K562 (cell line): ENCODE results near the gene HSPA2.

Experiments
- HDAC3 ChIP-seq: fragments of 450-650 bp; IDR thresholded peaks from 2 replicates; pipeline ENCODE4 v1.6.1; 2018; ENCODE audit warnings: borderline replicate concordance, mild to moderate bottlenecking, moderate library complexity; ENCODE audit not compliant: partially characterized antibody
- POLR2AphosphoS5 ChIP-seq: IDR thresholded peaks from 2 replicates; pipeline ENCODE4 v1.6.1; 2011; ENCODE audit warnings: mild to moderate bottlenecking, low read depth, low read length, moderate library complexity; ENCODE audit not compliant: control insufficient read depth, insufficient read depth
- TF ChIP-seq, protein P1 (sequence below), 3 experiments: IDR thresholded peaks in 2 of 3; conservative IDR thresholded peaks in 1 of 3; 2 replicates each; pipeline ENCODE4 v1.5.1; 2011 to 2012; ENCODE audit warnings: low read length in 3 of 3, mild to moderate bottlenecking in 3 of 3, control low read depth in 2 of 3, improper control_type of control experiment in 1 of 3, inconsistent platforms in 1 of 3, low read depth in 1 of 3, mixed read lengths in 1 of 3, moderate library complexity in 1 of 3; ENCODE audit not compliant: insufficient read depth in 2 of 3

DNA sequence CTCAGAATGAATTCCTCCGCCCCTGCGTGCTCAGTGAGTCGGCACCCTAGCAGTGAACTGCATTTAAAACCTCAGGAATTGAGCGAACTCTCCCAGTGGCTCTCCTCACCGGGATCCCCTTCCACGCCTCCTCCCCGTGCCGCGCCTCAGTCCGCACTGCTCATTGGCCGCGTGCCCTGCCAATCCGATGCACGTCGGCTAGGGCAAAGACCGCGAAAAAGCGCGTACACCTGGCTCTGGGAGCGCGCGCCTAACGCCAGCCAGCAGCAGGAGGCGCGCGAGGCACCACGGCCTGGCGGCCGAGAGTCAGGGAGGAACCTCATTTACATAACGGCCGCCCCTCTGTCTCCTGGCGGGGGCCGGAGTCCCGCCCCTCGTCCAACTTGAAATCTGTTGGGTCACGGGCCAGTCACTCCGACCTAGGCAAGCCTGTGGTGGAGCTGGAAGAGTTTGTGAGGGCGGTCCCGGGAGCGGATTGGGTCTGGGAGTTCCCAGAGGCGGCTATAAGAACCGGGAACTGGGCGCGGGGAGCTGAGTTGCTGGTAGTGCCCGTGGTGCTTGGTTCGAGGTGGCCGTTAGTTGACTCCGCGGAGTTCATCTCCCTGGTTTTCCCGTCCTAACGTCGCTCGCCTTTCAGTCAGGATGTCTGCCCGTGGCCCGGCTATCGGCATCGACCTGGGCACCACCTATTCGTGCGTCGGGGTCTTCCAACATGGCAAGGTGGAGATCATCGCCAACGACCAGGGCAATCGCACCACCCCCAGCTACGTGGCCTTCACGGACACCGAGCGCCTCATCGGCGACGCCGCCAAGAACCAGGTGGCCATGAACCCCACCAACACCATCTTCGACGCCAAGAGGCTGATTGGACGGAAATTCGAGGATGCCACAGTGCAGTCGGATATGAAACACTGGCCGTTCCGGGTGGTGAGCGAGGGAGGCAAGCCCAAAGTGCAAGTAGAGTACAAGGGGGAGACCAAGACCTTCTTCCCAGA, at the start of gene HSPA2:
- TF ChIP-seq, protein P1, sequence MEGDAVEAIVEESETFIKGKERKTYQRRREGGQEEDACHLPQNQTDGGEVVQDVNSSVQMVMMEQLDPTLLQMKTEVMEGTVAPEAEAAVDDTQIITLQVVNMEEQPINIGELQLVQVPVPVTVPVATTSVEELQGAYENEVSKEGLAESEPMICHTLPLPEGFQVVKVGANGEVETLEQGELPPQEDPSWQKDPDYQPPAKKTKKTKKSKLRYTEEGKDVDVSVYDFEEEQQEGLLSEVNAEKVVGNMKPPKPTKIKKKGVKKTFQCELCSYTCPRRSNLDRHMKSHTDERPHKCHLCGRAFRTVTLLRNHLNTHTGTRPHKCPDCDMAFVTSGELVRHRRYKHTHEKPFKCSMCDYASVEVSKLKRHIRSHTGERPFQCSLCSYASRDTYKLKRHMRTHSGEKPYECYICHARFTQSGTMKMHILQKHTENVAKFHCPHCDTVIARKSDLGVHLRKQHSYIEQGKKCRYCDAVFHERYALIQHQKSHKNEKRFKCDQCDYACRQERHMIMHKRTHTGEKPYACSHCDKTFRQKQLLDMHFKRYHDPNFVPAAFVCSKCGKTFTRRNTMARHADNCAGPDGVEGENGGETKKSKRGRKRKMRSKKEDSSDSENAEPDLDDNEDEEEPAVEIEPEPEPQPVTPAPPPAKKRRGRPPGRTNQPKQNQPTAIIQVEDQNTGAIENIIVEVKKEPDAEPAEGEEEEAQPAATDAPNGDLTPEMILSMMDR (IDR thresholded peaks at IDR 0.05 in 2 of 3, conservative IDR thresholded peaks at IDR 0.05 in 1 of 3; ENCODE audit: insufficient read depth in 2 of 3, low read depth in 1 of 3, low read length in 3 of 3): no peak
- TF ChIP-seq POLR2AphosphoS5: no peak
- no peak for TF ChIP-seq HDAC3
